Measurements from ENCODE around the gene SAXO1.

Gene SAXO1

DNA sequence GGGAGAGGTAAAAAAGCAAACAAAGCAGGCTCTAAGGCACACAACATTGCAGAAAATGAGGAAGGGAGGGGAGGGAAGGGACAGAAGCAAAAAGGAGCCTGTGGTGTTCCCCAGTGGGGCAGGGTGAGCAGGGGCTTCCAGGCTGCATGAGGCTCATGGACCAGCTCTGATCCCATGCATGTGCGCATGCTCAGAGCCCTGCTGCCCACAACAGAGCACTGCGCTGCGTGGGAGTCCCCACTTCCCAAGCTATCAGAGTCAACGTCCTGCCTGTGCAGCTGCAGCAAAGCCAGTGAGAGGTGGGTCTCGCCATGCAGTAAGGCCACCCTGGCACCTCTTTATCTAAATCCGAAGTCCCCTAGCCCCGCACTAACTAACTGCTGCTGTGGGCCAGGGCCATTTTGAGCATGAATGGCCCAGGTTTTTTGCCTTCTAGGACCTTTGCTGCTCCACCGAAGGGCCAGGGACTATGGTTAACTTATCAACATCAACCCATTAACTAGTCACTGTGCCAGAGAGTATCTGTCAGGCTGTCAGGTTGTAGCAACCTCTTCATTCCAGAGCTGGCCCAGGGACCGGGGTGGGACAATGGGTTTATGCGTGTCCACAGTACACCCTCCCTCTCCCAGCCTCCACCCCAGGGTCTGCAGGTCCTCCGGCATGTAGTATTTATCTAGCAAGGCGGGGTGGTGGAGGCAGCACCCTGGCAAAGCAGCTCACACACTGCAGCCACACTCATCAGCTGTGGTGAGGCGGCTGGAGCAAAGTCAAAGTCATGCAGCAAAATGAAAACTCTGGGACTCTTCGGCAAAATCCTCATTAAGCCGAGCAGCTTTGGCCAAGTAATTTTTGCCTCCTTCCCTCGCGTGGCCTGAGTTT is 123.6 kb downstream of the SAXO1 start:
- DNase-seq: no peak

DNA sequence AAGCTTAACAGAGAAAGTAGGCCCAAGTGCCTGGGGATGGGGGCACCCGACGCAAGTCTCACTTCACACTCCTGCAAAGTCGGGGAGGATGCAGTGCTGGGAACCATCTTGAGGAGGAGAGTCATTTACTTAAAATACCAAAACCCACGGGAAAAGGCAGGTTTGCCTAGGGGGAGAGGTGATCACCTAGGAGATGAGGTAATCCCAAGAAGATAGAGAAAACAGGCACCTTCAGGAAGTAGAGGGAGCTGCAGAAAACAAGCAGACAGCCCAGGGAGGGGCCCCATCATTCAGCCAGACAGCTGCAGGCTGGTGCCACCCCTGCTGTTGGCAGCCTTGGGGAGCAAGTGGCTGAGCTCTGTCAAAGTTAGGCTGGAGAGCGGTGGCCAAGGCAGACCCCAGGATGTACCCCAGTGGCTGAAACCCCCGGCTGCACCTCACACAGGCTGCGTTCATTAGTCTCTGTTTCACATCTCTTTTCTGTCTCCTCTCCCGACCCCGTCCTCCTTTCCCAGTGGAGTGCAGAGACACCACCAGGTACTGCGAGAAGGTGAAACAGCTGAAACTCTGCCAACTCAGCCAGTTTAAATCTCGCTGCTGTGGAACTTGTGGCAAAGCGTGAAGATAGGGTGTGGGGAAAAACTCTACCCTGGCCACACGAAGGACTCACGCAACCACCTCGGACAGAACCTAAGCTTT is 124.9 kb downstream of the SAXO1 start:
- no peak for DNase-seq

- no peak for DNase-seq
Observed at GRCh38 chr9:18906656-18907395, 126.2 kb downstream of the SAXO1 start.

DNA sequence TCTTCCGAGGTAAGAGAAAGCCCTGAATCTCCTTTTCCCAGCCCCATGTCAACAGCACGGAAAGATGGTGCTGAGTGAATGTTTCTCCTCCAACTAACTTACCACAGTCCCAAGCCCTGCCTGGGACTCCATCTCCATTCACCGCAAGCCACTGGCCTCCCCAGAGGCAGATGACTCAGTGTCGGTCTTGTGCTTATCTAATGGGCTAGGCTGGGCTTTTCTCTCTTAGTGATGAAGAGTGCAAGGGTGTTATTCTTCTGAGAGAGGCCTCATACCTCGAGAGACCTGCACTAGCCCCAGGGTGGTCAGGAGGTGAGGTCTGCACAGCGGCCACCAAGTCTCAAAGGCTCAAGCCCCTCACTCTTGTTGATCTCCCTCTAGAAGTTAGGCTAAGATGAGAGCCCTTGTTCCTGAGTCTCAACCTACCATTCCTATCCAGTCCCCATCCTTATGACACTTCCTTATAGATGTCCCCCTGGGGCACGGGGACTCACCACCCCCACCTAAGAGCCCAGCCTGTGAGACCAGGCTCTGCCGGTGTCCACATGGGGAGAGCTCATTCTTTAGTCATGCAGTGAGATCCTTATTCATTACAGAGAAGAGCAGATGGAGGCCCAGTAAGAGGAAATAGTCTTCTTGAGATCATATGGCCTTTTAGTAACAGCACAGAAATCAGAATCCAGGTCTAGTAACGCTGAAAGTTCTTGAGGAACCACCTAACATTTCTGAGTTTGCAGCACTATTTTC is 127.0 kb downstream of the SAXO1 start:
- no peak for DNase-seq

DNA sequence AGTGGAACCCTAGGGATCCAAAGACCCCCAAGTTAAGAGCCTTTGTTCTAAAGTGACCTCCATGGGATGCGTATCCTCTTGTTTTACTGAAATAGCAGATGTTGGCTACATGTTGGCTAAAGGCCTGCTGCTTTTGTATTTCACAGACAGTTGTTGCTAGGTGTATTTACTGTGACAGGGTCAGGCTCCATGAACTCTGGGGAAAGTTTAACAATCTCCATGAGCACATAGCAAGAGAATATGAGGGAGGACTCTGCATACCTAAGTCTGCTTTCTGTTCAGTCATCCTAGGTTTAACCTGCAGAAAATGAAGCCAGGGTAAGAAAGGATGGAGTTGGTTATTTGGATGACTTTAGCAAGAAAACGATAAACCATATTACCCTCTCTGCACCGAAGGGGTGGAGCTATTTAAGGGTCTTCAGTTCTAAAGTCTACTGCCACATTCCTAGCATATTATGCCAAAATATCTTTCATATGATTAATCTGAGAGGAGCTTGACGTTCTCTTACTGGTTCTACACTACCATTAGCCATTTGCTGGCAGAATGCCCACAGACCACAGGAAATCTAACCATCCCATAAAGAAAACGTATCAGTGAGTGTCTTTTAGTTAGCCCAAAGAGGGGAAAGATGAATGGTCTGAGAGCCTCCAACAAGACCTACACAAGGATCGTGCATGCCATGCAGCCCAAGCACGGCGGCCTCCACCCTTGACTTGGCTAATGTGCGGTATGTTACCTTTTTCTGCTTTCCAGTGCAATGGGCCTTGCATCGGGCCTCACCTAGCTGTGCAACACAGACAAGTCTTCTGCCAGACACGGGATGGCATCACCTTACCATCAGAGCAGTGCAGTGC is 127.8 kb downstream of the SAXO1 start:
- DNase-seq: no peak

DNA sequence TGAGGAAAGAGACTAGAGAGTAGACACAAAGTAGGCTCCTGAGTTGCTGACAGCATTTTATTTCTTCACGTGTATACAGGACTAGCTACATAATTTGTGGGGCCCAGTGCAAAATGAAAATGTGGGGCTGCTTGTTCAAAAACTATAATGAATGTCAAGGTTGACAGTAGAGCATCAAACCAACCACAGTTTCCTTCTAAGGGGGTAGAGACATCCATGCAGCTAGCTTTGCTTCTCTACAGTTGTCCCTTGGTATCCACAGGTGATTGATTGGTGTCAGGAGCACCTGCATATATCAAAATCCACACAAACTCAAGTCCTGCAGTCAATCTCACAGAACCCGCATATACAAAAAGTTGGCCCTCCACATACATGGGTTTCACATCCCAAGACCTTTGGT is 129.6 kb downstream of the SAXO1 start:
- no peak for DNase-seq

DNA sequence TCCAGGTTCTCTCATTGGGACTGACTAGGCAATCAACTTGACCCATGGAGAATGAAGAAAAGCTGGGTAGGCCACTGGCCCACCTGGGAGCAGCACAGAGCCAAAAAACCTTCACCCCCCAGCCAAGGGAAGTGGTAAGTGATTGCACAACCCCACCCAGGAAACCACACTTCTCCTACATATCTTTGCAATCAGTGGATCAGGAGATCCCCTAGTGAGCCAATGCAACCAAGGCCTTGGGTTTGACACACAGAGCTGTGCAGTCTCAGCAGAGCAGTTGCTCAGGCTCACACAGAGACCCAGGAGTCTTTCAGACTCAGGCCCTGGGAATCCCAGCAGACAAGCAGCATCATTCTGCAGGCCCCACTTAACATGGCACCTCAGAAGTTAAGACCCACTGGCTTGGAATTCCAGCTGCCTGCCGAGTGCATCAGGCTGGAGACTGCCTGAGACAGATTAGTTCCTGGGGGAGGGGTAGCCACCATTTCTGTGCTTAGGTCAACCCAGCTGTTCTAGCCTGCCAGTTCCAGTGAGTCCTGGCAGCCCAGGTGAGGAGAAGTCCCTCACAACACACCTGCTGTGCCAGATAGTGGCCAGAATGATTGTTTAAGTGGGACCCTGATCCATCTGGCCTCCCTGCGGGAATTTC is 136.4 kb downstream of the SAXO1 start:
- DNase-seq: no peak

- DNase-seq: no peak
Observed at GRCh38 chr9:18896004-18896403, 137.0 kb downstream of the SAXO1 start.

GRCh38 chr9:18893491-18893890 is 139.5 kb downstream of the SAXO1 start:
- no peak for DNase-seq

DNA sequence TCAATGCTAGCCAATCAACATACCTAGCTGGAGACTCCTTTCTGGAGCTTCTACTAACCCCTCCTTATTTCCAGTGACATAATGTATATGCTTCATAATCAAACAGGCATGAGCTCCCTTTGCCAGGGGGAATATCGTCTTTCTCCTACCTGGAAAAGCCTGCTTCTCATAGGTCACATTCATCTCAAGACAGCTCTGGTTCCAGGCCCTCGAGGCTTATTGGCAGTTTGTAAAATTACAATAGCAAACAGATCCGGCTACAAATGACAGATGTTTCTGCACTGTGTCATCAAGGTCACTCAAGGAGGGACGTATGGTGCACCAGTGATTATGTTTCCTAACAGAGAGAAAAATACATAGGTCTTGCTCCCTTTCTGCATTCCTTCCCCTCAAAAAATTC is 140.0 kb downstream of the SAXO1 start:
- no peak for DNase-seq

DNA sequence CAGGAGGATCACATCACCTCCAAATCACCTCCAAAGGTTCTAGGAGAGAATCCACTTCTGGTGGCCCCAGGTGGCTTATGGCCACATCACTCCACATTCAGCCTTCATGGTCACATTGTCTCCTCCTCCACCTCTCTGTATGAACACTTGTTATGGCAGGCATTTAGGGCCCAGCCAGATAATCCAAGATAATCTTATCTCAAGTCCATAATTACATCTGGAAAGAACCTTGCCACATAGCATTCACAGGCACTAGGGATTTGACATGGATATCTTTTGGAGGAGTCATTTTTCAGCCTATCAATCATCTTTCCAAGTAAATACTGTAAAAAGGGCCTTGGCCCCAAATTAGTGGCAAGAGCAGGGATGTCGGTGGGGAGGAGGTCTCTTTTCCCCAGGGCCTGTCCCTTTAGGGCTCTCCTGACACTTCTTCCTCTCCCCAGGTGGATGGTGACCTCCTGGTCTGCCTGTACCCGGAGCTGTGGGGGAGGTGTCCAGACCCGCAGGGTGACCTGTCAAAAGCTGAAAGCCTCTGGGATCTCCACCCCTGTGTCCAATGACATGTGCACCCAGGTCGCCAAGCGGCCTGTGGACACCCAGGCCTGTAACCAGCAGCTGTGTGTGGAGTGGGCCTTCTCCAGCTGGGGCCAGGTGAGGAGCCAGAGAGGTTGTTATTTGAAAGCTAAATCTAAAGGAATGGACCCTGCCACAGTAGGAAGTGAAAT is 140.9 kb downstream of the SAXO1 start:
- DNase-seq: no peak

DNA sequence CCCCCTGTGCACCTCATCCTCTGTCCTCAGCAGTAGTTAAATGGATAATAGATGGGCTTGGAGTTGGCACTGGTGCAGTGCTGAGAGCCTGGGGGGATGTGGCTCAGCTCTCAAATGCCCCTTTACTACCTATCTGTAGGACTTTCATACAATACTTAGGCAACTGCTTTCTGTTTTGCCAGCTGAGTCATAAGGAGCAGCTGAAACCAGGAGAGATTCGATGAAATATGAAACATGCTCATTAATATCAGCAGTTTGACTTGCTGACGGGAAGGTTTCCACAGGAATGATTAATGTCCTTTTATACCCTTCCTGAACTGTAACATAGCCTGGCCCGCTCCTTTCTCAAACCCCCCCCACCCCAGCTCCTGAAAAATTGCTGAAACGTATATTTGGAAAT is 142.6 kb downstream of the SAXO1 start:
- DNase-seq: peak; percentile 41

GRCh38 chr9:18889550-18889949 is 143.5 kb downstream of the SAXO1 start:
- DNase-seq: no peak

- no peak for DNase-seq
Observed at GRCh38 chr9:18888290-18888689, 144.7 kb downstream of the SAXO1 start.

- no peak for DNase-seq
Observed at GRCh38 chr9:18887546-18887945, 145.5 kb downstream of the SAXO1 start.

DNA sequence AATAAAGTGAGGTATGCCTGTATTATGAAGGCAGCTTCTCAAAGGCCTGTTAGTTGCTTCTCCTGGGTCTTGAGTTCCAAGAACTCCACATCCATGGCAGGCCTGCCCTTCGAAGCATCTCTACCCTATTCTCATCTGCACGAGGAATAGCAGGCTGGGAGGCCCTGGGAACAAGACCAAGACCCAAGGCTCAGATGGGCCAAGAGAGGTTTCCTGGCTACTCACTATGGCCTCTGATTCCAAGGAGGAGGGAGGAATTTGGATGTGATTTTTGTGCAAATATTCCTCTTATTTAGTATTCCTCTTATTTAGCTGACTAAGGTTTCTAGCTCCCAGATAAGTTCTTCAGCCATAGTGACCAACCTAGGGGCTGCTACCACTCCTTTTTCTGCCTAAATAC is 151.3 kb downstream of the SAXO1 start:
- DNase-seq: no peak

GRCh38 chr9:18877984-18878383 is 155.0 kb downstream of the SAXO1 start:
- DNase-seq: no peak

All from DMS79 treated with DMSO at 0.1 percent for 48 hours (cell line).